Measurements from ENCODE around the gene SPOCK1.

Gene SPOCK1

GRCh38 chr5:137216976-137217598, 282.0 kb downstream of the SPOCK1 start:
- TF ChIP-seq CTCF (IDR thresholded peaks at IDR 0.05; ENCODE audit: low read depth, low read length) (no peak), MAX (IDR thresholded peaks at IDR 0.05; ENCODE audit: low read depth, low read length) (no peak), MYC (IDR thresholded peaks at IDR 0.05; ENCODE audit: low read depth, low read length) (no peak), POLR2A (IDR thresholded peaks at IDR 0.05; ENCODE audit: extremely low read depth, insufficient read length) (no peak)
- no peak for DNase-seq (ENCODE audit: low read depth)
- H3K4me3 ChIP-seq (ENCODE audit: low read depth, low read length), result no peak overlapping the region

- DNase-seq (ENCODE audit: low read depth), result no peak
- no peak overlapping the region for H3K4me3 ChIP-seq (ENCODE audit: low read depth, low read length)
- no peak for TF ChIP-seq CTCF (IDR thresholded peaks at IDR 0.05; ENCODE audit: low read depth, low read length)
- TF ChIP-seq POLR2A (IDR thresholded peaks at IDR 0.05; ENCODE audit: extremely low read depth, insufficient read length), result no peak
- TF ChIP-seq MAX (IDR thresholded peaks at IDR 0.05; ENCODE audit: low read depth, low read length), result no peak
- TF ChIP-seq MYC (IDR thresholded peaks at IDR 0.05; ENCODE audit: low read depth, low read length), result no peak
These were observed 283.3 kb downstream of the SPOCK1 start for GRCh38 chr5:137215780-137216179.

GRCh38 chr5:137215261-137215660, 283.9 kb downstream of the SPOCK1 start:
- DNase-seq (ENCODE audit: low read depth), result no peak
- no peak for TF ChIP-seq MYC (IDR thresholded peaks at IDR 0.05; ENCODE audit: low read depth, low read length)
- TF ChIP-seq CTCF (IDR thresholded peaks at IDR 0.05; ENCODE audit: low read depth, low read length), result no peak
- no peak for TF ChIP-seq POLR2A (IDR thresholded peaks at IDR 0.05; ENCODE audit: extremely low read depth, insufficient read length)
- TF ChIP-seq MAX (IDR thresholded peaks at IDR 0.05; ENCODE audit: low read depth, low read length), result no peak

GRCh38 chr5:137214446-137215189, 284.5 kb downstream of the SPOCK1 start:
- no peak overlapping the region for H3K4me3 ChIP-seq (ENCODE audit: low read depth, low read length)
- no peak for TF ChIP-seq MAX (IDR thresholded peaks at IDR 0.05; ENCODE audit: low read depth, low read length)
- DNase-seq (ENCODE audit: low read depth), result no peak

More at GRCh38 chr5:137215261-137215660, 283.9 kb downstream of the SPOCK1 start:
- H3K4me3 ChIP-seq (ENCODE audit: low read depth, low read length), result no peak overlapping the region

- H3K4me3 ChIP-seq (ENCODE audit: low read depth, low read length), result no peak overlapping the region
- no peak for DNase-seq (ENCODE audit: low read depth)
- TF ChIP-seq MAX (IDR thresholded peaks at IDR 0.05; ENCODE audit: low read depth, low read length) (no peak), POLR2A (IDR thresholded peaks at IDR 0.05; ENCODE audit: extremely low read depth, insufficient read length) (no peak), CTCF (IDR thresholded peaks at IDR 0.05; ENCODE audit: low read depth, low read length) (no peak), MYC (IDR thresholded peaks at IDR 0.05; ENCODE audit: low read depth, low read length) (no peak)
These were observed 286.7 kb downstream of the SPOCK1 start for GRCh38 chr5:137212471-137212870.

- TF ChIP-seq MAX (IDR thresholded peaks at IDR 0.05; ENCODE audit: low read depth, low read length), result no peak
- no peak for TF ChIP-seq CTCF (IDR thresholded peaks at IDR 0.05; ENCODE audit: low read depth, low read length)
- no peak for TF ChIP-seq POLR2A (IDR thresholded peaks at IDR 0.05; ENCODE audit: extremely low read depth, insufficient read length)
- TF ChIP-seq MYC (IDR thresholded peaks at IDR 0.05; ENCODE audit: low read depth, low read length), result no peak
- H3K4me3 ChIP-seq (ENCODE audit: low read depth, low read length), result no peak overlapping the region
- no peak for DNase-seq (ENCODE audit: low read depth)
These were observed 289.8 kb downstream of the SPOCK1 start for GRCh38 chr5:137209232-137209809.
